GM18861 (cell line): ENCODE measurements around the gene ACOT7.

Experiments
- ATAC-seq: cut with Tn5 transposase; IDR thresholded peaks from one replicate; pipeline ENCODE4 v1.9.1; 2021; ENCODE audit not compliant: unreplicated experiment

Gene ACOT7

GRCh38 chr1:6256645-6257044 is 136.9 kb downstream of the ACOT7 start:
- no peak for ATAC-seq

DNA sequence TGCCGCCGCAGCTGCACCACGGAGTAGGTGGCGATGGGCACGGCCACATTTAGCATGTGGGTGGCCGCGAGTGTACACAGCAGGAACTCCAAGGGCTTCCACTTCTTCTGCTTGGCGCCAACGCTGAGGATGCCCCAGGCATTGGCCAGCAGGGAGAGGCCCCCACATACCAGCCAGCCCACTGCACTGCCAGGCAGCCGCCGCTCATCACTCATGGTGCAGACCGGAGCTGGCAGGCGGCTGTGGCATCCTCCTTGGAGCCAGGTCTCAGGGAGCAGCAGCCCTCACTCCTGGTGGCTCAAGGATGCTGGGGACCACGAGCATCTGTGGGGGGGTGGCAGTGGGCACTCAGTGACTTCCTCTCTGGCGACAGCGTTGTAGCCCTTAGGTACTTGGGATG is 138.9 kb downstream of the ACOT7 start:
- no peak for ATAC-seq

DNA sequence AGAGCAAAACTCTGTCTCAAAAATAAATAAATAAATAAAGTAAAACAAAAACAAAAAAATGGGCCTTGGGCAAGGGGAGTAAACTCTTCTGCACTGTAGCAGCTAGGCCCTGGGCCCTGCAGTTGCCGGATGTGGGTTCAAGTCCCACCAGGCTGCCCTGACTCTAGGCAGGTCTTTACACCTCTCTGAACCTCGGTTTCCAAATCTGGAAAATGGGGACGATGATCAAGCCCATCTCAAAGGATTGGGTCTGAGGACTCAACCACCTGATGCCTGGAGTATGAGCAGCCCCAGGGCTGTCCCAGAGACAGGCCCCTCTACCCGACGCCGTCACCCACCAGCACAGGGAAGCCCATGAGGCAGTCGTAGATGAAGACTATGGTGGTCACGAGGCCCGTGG is 140.2 kb downstream of the ACOT7 start:
- no peak for ATAC-seq

- ATAC-seq: no peak
Measured at GRCh38 chr1:6252374-6252710, 141.2 kb downstream of the ACOT7 start.

DNA sequence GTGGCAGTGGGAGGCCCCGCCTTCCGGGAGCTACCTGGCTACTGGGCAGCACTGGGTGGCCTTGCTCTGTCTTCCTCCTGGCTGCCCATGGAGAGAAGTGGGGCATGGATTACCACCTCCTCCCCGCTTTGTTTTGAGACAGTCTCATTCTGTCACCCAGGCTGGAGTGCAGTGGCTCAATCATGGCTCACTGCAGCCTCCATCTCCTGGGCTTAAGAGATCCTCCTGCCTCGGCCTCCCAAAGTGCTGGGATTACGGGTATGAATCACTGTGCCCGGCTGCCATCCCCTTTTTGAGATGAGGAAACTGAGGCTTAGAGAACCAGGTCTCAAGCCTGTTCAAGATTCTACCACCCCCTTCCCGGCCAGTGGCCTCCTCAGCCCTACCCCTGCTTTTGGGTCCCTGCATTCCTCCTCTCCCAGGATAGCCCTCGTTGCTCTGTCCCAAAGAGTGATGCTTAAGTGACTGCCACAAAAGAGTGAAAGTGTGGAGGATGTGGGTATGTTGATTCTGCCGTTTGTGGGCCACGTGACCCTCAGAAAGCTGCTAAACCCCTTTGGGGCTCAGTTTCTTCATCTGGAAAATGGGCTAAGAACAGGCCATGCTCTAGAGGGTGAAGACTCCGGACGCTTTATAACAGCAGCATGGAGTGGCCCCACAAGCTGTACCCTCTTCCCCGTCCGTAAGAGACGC is 141.7 kb downstream of the ACOT7 start:
- ATAC-seq: no peak

DNA sequence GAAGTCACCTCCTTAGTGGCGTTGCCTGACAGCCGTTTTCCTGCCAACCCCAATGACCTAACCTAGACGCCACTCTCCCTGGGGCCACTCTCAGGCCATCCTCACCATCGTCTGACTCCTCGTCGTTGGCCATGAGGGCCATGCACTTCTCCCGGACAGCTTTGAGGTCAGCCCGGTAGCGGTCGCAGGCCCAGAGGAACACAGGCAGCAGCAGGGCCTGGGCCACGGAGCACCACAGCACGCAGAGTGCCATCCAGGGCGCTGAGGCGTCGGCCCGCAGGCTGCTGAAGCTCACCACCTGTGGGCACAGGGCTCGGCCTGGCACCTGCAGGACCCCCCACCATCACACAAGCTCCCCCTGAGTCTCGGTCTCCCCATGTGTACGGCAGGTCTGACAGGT is 142.3 kb downstream of the ACOT7 start:
- ATAC-seq: no peak

DNA sequence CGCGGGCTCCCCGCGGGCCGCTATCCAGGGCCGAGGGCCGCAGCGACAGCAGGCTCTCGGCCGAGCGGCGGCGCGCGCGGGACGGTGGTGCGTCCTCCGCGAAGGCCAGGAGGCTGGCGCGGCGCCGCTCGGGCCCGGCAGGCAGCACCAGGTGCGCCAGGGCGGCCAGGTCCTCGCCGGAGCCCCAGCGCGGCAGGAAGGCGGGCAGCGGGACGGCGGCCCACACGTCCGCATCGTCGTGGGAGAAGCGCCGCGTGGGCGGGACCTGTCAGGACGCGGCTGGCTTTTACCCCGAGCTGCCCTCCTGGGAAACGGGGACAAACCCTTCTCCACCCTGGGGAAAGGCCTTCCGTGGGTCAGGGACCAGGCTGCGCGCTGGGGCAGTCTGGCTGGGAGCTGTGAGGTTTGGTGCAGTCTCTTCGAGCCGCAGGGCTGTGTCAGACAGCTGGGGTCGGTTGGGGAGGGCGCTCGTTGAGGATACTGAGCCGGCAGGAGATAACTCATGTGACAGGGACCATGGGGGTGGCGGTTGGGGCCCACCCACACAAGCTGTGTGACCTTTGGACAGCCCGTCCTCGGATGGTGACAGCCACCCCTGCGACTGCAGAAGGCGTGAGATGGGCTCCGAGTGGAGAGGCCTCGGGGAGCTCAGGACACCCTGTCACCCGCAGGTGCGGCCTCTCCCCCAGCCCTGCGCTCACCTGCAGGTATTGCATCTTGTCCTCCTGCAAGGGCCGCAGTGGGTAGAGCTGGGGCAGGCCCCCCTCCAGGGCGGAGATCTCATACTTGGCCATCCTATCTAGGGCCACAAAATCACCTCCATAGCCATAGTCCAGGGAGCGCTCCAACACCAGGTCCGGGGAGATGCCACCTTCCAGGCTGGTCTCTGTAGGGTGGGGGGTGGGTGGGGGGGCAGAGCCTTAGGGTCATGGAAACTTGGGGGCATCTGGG is 143.6 kb downstream of the ACOT7 start:
- ATAC-seq: no peak

- ATAC-seq: no peak
Measured at GRCh38 chr1:6248932-6249738, 144.4 kb downstream of the ACOT7 start.

DNA sequence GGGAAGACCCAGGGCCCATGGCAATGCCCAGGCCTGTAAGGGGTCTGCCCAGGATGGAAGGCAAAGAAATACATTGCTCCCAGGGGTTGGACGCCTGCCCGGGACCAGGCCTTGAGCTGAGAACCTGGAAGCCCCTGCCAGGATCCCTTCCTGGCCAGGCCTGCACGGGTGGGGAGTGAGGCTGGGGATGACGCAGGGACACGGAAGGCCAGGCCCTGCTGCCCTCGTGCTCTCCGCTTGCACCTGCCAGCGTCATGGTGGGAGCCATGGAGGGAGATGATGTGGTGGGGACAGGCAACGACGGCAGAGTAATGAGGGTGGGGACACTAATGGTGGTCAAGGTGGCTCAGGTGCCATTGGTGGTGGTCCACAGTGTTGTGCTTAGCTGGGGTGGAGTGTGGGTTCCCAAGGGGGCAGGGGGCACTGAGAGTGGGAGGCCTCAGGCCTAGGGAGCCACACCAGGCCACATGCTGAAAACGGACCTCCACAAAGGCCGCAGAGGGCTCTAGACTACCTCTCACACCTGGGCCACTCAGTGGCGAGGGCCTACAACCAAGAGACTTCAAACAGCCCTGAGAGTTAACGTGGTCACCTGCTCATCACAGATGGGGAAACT is 145.3 kb downstream of the ACOT7 start:
- no peak for ATAC-seq

DNA sequence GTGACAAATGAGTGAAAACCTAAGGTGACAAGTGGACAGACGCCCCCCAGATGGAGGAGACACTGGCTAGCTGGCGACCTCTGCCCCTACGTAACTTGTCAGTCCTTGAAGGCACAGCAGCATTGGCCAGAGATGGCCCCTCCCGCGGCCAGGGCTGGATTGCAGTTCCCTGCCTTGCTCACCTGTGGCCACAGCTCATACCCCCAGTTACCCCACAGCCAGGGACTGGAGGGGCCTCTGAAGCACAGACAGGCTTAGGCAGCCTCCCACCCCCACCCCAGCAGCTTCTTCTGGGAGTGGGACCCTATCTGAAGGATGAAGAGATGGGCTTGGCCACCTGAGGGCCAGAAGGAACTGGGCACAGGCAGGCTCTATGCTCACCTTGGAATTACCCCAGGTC is 145.9 kb downstream of the ACOT7 start:
- no peak for ATAC-seq

DNA sequence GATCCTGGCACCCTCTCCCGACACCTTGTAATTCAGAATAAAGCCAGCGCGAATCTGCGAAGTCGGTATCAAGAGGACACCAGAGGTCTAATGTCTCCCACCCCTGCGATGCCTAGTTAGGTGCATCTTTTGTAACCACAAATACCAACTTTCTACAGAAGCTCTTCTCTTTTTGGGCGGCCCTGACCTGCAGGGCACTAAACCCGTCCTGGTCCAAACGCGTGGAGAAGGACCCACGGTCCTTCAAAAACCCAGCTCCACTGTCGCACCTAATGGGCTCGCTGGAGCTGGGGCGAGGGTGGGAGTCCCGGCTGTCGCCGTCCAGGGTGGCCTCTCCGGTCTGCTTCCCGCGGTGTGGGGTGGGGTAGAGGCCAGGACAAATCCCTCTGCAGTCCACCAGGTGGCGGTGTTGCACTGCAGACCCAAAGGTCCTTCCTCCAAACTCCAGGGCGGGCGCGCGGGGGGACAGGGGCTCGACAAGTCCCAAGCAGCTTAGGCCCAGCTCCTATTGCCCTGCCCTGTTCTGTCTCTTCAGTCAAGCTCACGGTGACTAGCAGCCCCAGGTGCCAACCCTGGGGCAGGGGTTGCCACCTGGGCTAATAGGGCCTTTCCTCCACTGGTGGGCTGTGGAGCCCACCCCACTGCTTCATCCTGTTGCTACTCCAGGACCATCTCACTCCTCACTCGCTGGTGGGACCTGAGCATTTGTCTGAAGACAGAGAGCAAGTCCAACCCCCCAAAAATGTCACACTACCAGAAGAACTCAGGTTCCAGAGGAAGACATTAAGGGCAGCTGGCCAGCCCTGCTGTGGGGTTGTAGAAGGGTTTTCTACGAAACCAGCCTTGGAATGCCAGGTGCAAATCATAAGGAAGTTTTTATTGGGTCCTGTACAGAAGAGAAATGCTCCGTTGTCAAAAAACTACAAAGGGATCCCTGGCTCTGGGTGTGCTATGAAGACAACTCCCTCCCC is 146.8 kb downstream of the ACOT7 start:
- no peak for ATAC-seq

DNA sequence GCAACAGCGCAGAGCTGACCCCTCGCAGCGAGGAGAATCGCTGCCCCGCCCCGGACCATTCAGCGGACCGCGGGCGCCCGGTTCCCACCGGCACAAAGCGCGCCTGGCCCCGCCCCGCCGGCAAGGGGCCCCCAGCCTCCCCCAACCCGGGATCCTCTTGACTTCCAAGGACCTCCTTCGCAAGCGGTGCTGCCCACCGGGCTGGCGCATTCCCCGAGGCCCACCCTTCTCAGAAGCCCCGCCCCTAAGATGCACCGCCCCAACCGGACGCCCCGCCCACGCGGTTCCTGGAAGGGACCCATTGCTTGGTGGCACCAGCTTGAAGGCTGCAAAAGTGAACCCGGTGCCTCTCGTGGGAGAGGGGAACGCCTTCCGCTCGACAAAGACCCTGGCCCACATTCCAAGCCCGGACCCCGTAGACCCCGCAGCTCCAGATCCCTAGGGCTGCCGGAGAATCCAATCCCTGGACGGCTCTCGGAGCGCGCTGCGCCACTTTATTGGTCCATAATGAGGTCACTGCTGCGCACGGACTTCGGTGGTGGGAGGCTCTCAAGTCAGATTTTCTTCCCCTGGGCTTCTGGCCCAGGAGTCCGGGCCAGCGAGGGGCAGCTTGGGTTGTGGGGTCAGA is 147.6 kb downstream of the ACOT7 start:
- no peak for ATAC-seq

DNA sequence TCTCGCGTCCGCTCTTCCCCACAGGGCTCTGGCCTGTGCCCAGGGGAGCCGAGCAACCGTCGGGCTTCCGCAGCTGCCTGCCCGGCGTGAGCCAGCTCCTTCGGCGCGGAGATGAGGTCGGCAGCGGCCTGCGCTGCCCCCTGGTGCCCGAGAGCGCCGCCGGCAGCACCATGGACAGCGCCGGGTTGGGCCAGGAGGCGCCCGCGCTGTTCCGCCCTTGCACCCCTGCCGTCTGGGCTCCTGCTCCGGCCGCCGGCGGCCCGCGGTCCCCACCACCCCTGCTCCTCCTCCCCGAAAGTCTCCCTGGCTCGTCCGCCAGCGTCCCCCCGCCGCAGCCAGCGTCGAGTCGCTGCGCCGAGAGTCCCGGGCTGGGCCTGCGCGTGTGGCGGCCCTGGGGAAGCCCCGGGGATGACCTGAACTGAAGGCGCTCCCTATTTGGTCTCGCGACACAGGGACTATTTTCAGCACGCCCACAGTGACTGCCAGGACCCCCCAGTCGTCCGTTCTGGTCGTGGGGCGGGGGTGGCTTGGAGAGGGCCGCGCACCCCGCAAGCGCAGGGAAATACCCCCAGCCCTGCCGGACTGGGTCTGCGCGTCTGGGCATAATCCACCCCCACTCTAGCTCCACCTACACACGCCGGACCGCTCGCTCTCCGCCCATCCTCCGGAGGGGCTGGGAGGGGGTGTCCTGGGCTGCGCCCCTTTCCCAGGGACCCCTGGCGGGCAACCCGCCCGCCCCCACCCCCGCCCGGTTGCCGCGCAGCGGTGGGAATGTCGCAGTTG is 148.3 kb downstream of the ACOT7 start:
- peak; percentile 53 for ATAC-seq

GRCh38 chr1:6244401-6245049 is 149.0 kb downstream of the ACOT7 start:
- no peak for ATAC-seq

DNA sequence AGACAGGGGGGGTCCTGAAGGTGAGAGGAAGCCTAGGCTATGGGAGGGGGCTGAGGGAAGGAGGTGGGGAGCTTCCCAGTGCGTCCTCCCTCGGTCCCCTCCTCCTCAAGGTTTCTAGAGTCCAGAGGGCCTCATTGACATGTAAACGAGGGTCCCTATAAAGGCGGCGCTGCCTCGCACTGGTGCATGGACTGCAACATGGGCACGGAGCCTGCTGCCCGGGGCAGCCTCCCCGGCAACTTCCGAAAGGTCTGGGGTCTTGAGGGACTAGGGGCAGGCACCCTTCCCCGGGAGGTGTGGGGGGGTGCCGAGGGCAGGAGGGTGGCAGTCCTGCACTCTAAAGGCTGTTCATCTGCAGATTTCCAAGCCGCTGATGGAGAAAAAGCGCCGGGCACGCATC is 149.6 kb downstream of the ACOT7 start, which contains the start of gene HES3:
Gene HES3, plus strand, starts transcription at position 187 of the 400 bp plus-strand sequence. Its CDS starts 187 bp downstream, at position 374.
- no peak for ATAC-seq

GRCh38 chr1:6243053-6243834 is 150.3 kb downstream of the ACOT7 start:
- no peak for ATAC-seq
